Activated CD8-positive, alpha-beta memory T cell treated with anti-CD3 and anti-CD28 coated beads, Interleukin-2, amount 50 U/mL, for 1 hour (primary cell): ENCODE results near the gene TRAF2.

ENCODE experiments used
- DNase-seq: peaks from one replicate; pipeline ENCODE4 v3.0.0-alpha.2; 2020; ENCODE audit errors: extremely low read depth

Gene TRAF2

DNA sequence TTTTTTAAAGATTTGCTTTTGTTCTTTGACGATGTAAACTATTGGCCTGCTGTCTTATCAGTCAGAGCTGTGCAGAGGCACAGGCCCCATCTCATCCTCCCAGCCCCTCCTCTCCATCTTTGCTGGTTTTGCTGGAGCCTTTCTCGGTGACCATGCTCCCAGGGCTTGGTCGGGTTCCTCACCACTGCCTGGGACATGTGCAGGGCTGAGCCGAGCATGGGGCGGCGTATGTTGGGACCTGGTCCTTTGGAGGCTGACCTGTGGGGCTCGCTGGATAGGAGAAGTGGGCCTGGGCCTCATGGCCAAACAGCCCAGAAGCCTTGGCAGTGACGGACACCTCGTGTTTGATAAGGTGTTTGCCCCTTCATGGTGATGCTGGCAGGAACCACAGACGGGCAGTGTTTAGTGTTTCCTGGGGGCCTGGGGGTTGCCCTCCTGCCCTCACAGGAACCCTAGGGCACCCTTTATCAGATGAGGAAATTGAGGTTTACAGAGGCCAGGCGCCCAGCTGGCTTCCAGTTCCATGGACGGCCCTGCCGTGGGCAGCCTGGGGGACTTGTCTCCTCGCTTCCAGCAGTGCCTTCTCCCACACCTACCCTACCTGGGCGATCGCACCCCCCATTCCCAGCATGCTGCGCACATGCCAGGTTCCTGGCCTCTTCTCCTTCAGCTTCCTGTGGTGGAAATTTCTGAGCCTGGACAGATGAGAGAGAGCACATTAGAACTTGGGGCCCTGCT lies 27.6 kb downstream of the TRAF2 start:
- DNase-seq, result no peak

DNA sequence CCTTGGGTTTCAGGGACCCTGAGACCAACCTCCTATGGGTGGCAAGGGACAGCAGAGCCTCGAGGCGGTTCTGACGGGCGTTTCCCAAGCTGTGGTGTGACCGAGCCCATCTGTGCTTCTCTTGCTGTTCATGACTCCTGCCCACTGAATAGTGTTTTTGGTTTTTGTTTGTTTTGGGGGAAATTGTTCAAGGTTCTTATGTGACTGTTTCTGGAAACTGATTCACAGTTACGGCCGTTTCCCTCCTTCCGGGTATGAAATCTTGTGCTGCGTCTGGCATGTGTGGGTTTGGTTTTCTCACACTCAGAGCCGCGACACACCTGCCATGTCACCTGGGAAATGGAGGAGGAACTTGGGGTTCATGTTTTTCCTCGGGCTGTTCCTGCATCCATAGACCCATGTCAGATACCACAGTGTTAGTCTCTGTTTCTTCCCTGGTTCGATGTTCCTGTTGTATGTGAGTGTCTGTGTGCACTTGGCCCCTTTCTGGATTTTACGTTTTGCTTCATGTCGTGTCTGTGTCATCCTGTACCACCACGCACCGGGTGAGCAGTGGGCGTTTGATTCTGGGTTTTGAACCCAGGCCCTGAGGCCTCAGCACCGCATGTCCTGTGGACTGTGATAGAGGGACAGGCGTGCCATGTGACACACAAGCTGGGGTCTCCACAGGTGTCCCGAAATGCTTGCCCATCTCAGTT lies 29.5 kb downstream of the TRAF2 start:
- no peak for DNase-seq

DNA sequence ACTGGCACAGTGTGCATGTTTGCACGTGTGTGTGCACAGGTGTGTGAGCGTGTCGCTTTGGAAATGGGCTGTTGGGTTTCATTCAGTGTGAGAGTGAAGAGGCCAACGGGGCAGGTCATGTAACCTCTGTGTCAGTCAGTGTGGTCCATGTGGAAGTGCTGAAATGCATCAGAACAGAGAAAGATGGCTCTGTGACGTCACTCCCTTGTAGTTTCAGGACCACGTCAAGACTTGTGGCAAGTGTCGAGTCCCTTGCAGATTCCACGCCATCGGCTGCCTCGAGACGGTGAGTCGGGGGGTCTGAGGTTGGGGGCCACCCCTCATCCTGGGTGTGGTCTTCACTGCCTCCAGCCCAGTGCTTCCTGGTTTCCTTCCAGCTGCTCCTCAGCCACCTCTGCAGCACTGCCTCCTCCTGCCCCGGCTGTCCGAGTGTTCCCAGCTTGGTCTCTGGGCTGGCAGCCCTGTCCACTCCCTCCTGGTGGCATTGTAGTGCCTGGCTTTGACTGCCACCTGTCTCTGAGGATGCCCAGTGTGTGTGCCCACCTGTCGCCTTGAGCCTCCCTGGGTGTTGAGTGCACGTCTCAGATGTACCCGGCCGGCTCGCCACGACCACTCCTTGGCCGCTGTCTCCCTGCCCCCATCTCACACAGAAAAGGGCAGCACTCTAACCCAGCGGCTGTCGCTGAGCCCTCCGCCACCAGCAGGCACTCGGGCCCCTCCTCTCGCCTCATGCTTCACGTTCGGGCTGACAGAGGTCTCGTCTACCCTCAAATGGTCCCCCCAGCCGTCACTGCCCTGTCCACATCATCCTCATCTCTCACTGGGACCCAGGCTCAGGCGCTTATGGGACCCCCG lies 30.2 kb downstream of the TRAF2 start:
- no peak for DNase-seq

DNA sequence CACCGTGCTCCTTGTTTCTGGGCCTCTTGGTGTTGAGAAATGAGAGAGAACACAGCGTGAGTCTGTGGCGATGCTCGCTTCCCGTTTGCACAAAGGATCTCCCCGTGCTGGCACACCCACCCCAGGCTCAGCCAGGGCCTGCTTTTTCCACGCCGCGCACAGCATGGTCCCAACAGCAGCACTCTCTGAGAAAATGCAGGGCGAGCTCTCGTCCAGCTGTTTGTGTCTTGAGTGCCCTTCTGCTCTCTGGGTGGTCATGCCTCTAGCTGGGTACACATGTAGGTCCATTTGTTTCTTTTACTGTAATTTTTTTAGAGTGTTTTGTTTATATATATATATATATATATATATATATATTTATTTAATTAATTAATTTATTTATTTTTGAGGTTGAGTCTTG lies 31.6 kb downstream of the TRAF2 start:
- no peak for DNase-seq

DNA sequence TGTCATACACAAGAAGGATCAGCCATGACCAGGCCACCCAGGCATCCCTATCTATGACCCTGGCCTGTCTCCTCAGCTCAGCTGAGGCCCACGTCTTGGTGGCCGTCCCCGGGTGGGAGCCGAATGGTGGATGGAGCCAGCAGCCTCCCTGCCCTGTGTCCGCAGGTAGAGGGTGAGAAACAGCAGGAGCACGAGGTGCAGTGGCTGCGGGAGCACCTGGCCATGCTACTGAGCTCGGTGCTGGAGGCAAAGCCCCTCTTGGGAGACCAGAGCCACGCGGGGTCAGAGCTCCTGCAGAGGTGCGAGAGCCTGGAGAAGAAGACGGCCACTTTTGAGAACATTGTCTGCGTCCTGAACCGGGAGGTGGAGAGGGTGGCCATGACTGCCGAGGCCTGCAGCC lies 33.8 kb downstream of the TRAF2 start:
- no peak for DNase-seq

DNA sequence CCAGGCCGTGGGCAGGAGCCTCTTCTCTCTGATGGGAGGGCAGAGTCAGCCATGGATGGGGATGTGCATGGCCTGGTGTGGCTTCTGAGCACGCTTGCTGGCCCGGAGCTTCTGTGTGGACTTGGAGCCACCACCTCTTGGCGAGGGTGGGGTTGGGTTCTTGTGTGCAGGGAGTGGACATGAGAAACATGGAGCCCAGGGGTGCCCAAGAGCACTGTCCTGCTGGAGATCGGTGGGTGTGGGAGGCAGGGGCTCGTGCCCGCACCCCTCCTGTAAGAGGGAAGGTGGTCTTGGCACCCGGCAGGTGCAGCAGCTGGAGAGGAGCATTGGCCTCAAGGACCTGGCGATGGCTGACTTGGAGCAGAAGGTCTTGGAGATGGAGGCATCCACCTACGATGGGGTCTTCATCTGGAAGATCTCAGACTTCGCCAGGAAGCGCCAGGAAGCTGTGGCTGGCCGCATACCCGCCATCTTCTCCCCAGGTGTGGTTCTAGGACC lies 34.5 kb downstream of the TRAF2 start:
- no peak for DNase-seq

DNA sequence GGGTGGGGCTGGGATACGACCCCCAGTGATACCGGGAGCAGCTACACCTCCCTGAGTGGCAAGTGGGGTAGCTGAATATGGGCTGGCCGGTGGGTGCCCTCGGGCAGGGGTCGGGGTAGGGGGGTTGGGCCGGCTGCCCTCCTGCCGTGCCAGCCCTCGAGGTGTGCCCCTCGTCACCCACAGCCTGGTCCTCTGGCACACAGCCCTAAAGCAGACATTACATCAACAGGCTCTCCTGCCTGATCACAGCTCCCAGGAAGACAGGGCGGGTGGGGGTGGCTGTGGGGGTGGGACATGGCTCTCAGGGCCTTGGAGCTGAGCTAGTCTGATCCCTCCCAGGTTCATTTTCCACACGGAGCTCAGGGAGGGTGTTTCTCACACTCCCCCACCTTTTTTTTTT lies 35.0 kb downstream of the TRAF2 start:
- no peak for DNase-seq

DNA sequence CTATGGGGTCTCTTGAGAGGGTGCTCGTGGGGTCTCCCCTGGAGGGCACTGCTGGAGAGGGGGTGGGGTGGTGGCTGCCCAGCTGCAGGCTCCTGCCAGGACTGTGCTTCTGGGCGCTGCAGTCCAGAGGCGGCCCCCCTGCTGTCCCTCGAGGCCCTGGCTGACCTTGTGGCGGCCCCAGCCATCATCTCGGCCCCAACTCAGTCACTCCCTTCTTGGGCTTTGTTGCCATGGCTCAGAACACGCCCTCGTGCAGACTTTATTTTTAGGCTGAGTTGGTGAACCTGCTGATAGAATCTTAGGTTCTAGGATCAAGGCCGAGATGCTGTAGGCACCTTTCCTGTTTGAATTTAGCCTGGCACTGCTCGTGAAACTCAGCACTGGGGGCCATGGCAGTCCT lies 35.4 kb downstream of the TRAF2 start:
- DNase-seq, result no peak

DNA sequence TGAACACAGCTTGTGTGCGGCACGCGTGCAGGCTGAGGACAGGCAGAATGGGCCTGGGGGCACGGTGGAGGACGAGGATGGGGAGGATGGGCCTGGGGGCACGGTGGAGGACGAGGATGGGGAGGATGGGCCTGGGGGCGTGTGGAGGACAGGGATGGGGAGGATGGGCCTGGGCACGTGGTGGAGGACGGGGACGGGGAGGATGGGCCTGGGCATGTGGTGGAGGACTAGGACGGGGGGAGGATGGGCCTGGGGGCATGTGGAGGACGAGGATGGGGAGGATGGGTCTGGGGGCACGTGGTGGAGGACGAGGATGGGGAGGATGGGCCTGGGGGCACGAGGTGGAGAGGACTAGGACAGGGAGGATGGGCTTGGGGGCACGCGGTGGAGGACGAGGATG lies 36.2 kb downstream of the TRAF2 start:
- no peak for DNase-seq

DNA sequence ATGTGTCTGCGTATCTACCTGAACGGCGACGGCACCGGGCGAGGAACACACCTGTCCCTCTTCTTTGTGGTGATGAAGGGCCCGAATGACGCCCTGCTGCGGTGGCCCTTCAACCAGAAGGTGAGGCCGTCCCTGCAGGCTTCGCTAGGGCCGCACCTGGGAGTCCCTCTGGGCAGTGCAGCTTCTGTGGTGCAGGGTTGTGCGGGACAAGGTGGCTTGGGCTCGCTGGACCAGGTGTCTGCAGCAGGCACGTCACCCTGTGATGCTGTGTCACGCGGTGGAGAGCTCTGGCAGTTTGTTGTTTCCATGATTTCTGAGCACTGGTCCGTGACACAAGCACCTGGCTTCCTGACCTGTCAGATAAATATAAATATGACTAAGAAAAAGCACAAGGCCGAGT lies 37.6 kb downstream of the TRAF2 start:
- no peak for DNase-seq

DNA sequence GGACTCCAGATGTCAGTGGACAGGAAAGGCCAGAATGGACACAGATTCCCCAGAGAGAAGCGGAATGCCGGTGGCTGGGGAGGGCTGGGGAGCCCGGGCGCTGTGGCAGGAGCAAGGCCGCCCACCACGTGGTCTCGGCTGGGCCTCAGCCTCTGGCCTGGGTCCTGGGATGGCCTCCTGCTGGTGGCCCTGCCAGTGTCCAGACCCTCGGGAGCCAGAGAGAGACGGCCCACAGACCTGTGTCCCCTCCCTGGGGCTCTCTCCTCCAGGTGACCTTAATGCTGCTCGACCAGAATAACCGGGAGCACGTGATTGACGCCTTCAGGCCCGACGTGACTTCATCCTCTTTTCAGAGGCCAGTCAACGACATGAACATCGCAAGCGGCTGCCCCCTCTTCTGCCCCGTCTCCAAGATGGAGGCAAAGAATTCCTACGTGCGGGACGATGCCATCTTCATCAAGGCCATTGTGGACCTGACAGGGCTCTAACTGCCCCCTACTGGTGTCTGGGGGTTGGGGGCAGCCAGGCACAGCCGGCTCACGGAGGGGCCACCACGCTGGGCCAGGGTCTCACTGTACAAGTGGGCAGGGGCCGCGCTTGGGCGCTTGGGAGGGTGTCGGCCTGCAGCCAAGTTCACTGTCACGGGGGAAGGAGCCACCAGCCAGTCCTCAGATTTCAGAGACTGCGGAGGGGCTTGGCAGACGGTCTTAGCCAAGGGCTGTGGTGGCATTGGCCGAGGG lies 39.3 kb downstream of the TRAF2 start:
- DNase-seq, result no peak

DNA sequence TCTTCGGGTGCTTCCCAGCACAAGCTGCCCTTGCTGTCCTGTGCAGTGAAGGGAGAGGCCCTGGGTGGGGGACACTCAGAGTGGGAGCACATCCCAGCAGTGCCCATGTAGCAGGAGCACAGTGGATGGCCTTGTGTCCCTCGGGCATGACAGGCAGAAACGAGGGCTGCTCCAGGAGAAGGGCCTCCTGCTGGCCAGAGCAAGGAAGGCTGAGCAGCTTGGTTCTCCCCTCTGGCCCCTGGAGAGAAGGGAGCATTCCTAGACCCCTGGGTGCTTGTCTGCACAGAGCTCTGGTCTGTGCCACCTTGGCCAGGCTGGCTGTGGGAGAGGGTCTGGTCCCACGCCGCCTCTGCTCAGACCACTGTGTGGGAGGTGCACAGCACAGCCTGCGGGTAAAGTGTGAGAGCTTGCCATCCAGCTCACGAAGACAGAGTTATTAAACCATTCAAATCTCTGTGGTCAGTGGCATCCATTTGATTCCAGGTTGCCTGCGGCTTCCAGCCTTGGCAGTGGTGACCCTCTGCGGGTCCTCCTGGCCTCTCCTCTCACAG lies 39.9 kb downstream of the TRAF2 start:
- DNase-seq, result no peak

DNA sequence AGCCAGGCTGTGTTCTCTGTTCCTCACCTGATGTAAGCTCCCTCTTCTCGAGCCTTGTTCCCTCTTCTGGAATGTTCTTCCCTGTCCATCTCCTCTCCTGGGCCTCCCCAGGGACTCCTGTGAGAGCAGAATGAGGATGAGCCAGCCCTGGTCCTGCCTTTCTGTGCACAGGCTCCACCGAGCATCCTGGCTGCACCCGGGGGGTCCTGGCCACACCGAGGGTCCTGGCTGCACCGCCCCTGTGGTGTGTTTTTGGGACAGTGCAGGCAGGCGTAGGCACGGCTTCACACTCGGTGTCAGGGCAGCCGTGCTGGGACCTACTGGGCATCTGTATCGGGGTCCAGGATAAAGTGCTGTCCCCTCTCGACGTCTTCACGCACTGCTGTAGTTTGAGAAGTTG lies 40.4 kb downstream of the TRAF2 start:
- DNase-seq, result no peak

DNA sequence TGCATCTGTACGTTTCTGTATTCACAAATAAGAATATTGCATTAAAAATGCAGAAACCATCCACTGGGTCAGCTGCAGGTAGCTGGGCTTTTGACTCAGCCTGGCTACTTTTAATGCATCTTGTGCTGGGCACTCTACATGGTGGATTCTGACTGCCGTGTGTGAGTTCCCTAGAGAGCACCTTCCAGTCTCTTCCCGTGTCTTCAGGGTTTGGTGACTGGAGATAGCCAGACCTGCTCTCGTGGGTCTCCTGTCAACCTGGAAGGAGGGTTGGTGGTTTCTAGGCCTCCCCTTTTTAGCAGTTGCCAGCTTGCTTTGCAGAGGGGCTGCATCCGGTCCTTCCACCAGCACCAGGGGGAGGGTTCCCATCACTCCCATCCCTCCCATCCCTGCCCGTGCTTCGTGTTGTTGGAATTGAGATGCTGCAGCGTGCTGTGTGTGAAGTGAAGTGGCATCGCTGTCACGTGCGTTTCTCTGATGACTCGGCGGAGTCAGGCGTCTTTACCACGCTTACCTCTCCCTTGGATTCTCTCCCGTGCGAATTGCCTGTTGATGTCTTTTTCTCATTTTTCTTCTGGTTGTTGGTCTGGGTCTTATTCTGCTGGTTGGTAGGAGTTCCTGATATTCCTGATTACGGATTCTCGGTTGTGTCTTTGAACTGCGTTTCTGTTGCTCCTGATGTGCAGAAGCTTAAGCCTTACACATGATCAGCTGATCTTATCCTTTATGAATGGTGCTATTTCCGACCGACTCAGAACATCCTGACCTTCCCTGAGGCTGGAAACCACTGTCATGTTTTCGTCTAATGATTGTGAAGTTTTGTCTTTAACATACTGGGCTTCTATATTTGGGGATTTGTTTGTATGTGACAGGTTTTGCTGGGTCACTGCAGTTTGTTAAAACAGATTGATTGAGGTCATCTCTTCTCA lies 41.3 kb downstream of the TRAF2 start:
- DNase-seq, result no peak

DNA sequence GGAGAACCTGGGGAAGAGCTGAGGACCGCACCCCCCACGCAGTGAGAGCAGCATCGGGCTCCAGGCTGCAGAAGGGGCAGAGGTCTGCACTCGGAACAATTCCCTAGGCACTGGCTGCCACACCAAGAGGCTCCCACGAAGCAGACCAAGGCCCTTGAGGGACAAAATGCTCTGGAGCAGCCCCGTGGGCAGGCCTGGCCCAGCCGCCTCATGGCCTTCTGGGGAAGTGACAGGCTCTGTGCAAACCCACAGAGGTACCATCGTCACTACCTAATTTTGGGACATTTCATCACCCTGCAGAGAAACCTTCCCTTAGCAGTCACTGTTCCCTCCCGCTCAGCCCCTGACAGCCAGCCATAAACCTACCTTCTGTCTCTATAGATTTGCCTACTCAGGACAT lies 42.3 kb downstream of the TRAF2 start:
- DNase-seq, result no peak

DNA sequence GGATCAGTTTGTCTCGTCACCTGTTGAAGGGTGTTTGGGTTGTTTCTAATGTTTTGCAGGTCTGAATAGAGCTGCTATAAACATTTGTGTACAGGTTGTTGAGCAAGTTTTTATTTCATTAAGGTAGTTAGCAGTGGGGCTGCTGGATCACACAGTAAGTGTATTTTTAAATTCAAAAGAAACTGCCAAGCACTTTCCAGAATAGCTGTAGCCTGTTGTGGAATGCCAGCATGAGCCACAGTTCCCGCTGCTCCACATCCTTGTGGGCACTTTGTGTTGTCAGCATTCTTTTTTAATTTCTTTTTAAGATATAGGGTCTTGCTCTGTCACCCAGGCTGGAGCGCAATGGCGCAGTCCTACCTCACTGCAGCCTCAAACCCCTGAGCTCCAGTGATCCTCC lies 43.7 kb downstream of the TRAF2 start:
- no peak for DNase-seq

DNA sequence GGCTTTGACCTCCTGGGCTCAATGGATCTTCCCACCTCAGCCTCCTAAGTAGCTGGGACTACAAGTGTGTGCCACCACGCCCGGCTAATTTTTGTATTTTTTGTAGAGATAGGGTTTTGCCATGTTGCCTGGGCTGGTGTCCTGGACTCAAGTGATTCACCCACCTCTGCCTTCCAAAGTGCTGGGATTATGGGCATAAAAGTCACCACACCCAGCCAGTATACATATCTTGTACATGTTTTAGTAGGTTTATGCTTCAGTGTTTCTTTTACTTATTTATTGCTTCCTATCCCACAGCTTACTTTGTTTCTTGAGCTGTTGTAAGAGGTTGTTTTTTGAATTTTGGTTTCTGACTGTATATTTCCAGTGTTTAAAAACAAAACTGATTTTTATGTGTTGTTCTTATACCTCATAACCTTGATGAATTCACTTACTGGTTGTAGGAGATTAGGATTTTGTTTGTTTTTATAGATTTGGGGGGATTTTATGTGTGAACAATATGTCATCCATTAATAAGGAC lies 45.4 kb downstream of the TRAF2 start:
- DNase-seq, result no peak

DNA sequence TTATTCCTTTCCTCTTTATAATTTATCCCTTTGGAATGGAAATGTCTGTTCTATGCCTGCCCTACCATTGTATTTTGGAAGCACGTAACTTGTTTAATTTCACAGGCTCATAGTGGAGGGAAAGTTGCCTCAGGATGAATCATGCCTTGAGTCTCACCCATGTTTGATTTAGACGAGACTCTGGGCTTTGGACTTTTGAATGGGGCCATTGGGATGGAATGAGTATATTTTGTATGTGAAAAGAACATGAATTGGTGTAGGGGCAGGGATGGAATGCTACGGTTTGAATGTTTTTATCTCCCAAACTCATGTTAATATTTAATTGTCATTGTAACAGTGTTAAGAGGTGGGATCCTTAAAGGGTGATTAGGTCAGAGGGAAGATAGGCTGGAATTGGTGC lies 48.0 kb downstream of the TRAF2 start:
- DNase-seq, result no peak

DNA sequence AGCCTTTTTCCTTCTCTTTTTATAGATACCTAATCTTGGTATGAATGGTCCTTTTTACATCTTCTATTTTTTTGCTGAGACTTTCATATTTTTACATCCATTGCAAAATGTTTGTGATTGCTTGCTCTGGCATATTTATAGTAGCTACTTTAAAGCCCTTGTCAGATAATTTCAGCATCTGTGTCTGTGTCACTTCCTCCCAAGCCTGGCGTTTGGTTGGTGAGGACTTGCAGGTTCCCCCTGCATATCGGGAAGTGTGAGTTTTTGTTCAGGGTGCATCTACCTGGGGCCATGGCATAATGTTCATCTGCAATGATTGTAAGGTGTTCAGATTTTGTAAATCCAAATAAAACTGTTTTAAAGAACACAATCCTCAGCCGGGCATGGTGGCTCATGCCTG lies 49.3 kb downstream of the TRAF2 start:
- no peak for DNase-seq

DNA sequence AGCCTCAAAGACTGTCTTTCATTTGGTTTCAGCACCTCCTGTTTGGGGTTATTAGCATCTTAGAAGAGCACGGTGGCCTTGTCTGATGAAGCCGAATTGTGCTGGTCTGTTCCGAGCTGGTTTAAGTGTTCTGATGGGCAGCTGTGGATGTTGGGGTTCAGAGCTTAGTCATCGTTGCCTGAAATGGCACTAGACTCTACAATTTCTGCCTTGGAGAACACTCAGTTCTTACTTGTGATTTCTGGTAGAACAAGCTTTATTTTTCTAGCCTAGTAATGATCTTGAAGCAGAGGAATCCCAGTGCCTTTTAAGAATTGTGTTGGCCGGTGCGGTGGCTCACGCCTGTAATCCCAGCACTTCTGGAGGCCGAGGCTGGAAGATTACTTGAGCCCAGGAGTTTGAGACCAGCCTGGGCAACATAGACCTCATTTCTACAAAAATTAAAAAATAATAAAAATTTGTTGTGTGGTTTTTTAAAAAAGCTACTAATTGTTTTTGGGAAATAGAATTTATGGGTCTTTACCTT lies 50.4 kb downstream of the TRAF2 start:
- no peak for DNase-seq
